Measurements from ENCODE around the gene UBE2F.

- no peak for TF ChIP-seq POLR2A (IDR thresholded peaks at IDR 0.05)
- TF ChIP-seq CTCF (IDR thresholded peaks at IDR 0.05) = no peak
- no peak for TF ChIP-seq POLR2AphosphoS5 (IDR thresholded peaks at IDR 0.05)
Measured at GRCh38 chr2:237942513-237942899, 24.3 kb upstream of the UBE2F start.
